PC-9 (cell line): Measurements from ENCODE around the gene ZNF646. TPM values are rescaled to one million over a fixed set of nuclear protein-coding genes. Genes with fewer than 3 reads are reported as not detected.
A peak's percentile ranks its signal among the peaks of the same experiment; 100 is the strongest.

Source experiments
- BruUV-seq: library from RNA; stranded (reverse); fragments of 400-500 nt; replicated peaks from 2 replicates; lab custom pipeline; 2021; lab: Mats Ljungman, UMichigan
- CTCF ChIA-PET: fragments of 300-600 bp; sonication (Branson Sonifier 250); formaldehyde crosslinking; loops from one replicate; lab custom pipeline; 2022; ENCODE audit warnings: antibody characterized with exemption; lab: Charles Lee
- POLR2A ChIA-PET: fragments of 300-600 bp; sonication (Branson Sonifier 250); formaldehyde crosslinking; loops from one replicate; lab custom pipeline; 2022; ENCODE audit warnings: antibody characterized with exemption; ENCODE audit not compliant: unreplicated experiment; lab: Charles Lee
- DNase-seq, 2 experiments: peaks; one replicate each; pipeline versions ENCODE4 v3.0.0 to v3.0.0-alpha.2; 2015 to 2022; ENCODE audit warnings: mixed read lengths in 1 of 2
- H2AFZ ChIP-seq: fragments of 200-600 bp; sonication (generic); 2 replicates; pipeline ENCODE4 v1.8.1; 2017; ENCODE audit warnings: antibody characterized with exemption
- H3F3A ChIP-seq: fragments of 200-600 bp; sonication (generic); 2 replicates; pipeline ENCODE4 v1.8.1; 2017; ENCODE audit warnings: antibody characterized with exemption, mild to moderate bottlenecking, low read depth; ENCODE audit not compliant: insufficient read depth
- H3K27ac ChIP-seq: fragments of 200-600 bp; sonication (generic); 2 replicates; pipeline ENCODE4 v1.6.1; 2016; ENCODE audit warnings: mixed run types
- H3K27me3 ChIP-seq: fragments of 200-600 bp; sonication (generic); 2 replicates; pipeline ENCODE4 v1.6.1; 2016; ENCODE audit warnings: low read depth, mixed run types; ENCODE audit not compliant: insufficient read depth
- H3K36me3 ChIP-seq: fragments of 200-600 bp; sonication (generic); 2 replicates; pipeline ENCODE4 v1.6.1; 2016; ENCODE audit warnings: low read depth, mixed run types
- H3K4me1 ChIP-seq: fragments of 200-600 bp; sonication (generic); replicated peaks from 2 replicates; pipeline ENCODE4 v1.6.1; 2016; ENCODE audit warnings: mixed run types; ENCODE audit not compliant: insufficient read depth
- H3K4me2 ChIP-seq: fragments of 200-600 bp; sonication (generic); 2 replicates; pipeline ENCODE4 v1.6.1; 2017; ENCODE audit warnings: mixed run types
- H3K4me3 ChIP-seq: fragments of 200-600 bp; sonication (generic); 2 replicates; pipeline ENCODE4 v1.6.1; 2016; ENCODE audit warnings: mixed run types
- H3K79me2 ChIP-seq: fragments of 200-600 bp; sonication (generic); 2 replicates; pipeline ENCODE4 v1.6.1; 2017; ENCODE audit warnings: low read depth, mixed run types
- H3K9me2 ChIP-seq: fragments of 200-600 bp; sonication (generic); 2 replicates; pipeline ENCODE4 v1.8.1; 2017; ENCODE audit warnings: mild to moderate bottlenecking; ENCODE audit not compliant: insufficient read depth
- H3K9me3 ChIP-seq: fragments of 200-600 bp; sonication (generic); 2 replicates; pipeline ENCODE4 v1.8.1; 2016; ENCODE audit warnings: low read depth; ENCODE audit not compliant: insufficient read depth
- H4K20me1 ChIP-seq: fragments of 200-600 bp; sonication (generic); 2 replicates; pipeline ENCODE4 v1.8.1; 2017; ENCODE audit not compliant: insufficient read depth
- CTCF ChIP-seq: fragments of 200-600 bp; sonication (generic); conservative IDR thresholded peaks from 2 replicates; pipeline ENCODE4 v1.6.1; 2017; ENCODE audit warnings: mixed run types, antibody characterized with exemption, mild to moderate bottlenecking, moderate library complexity
- EZH2 ChIP-seq: fragments of 200-600 bp; sonication (generic); IDR thresholded peaks from 2 replicates; pipeline ENCODE4 v1.8.0; 2017; ENCODE audit warnings: antibody characterized with exemption, low read depth
- intact Hi-C: fragments of 100-400 bp; cut with micrococcal nuclease; formaldehyde crosslinking; loops from one replicate; pipeline ENCODE4 v1.10.0; 2022; ENCODE audit not compliant: unreplicated experiment
- total RNA-seq: library from RNA; stranded (reverse); gene quantifications from 2 replicates; pipeline ENCODE4 v1.2.3, GENCODE V29; 2021

The ZNF646 gene
- total RNA-seq, 1 experiment from 2014 or later = 25.4 TPM

DNA sequence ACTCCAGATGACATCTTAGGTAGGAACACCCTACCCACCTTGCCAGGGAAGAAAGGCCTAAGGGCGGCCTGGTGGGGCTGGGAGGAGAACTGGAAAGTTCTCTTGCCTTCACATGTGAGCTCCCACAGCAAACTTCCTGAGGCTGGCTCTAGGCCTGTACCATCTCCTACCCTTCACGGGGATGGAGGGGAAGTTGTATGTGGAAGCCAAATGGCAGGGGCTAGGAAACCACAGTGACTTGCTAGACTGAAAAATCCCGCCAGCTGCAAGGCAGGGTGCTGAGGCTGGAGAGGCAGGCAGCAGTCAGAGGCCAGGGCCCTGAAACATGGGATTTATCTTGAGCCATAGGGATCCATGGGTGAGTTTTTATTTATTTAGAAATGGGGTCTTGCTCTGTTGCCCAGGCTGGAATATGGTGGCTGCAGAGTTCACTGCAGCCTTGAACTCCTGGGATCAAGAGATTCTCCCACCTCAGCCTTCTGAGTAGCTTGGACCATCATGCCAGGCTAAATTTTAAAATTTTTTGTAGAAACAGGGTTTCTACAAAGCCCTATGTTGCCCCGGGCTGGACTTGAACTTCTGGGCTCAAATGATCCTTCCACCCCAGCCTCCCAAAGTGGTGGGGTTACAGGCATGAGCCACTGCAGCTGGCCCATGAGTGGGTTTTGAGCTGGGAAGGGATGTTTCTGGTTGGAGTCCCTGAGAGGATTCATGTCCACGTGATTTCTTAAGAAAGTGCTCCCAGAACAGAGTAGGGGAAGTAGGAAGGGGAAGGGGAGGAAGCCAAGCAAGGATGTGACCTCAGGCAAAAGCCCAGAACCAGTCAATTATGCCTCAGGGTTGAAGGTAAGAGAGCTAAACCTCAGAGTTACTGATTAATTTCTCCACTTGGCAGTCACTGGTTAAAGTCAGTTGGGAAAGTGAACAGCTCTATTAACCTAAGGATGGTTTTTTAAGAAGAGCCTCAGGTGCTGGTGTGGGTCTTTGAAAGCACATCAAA is 39.2 kb downstream of the ZNF646 start:
- Histone ChIP-seq H3K36me3 (no peaks in the 10 kb centered on the region; the same call in 1 of the 2 replicates), H2AFZ (no peak overlapping the region), H3K9me3 (no peaks in the 10 kb centered on the region), H3K79me2 (peaks cover 32% of the 10 kb centered on the region), H3K27ac (0 out of 2 replicates have a peak overlapping the region, but pooled peaks have one; percentile 31), H3K9me2 (no peaks in the 10 kb centered on the region), H3K4me2 (no peak overlapping the region), H3K27me3 (no peaks in the 10 kb centered on the region), H4K20me1 (no peaks in the 10 kb centered on the region), H3K4me3 (no peak overlapping the region), H3F3A (peaks cover 31% of the 10 kb centered on the region), H3K4me1 (peaks cover 9% of the 10 kb centered on the region)
- POLR2A ChIA-PET = interaction anchor here (0.6 to 1.4 kb wide), 5 partner anchors 23 to 106 kb away, joined by 4 to 11 read pairs (median 6); partner anchors contain the start of genes ZNF646 and ZNF668
- CTCF ChIA-PET = interaction anchor here (0.6 kb wide), 1 partner anchor 95 kb away, joined by 3 read pairs; no protein-coding TSS in a partner anchor
- intact Hi-C loops = no loop called here
- BruUV-seq = no TSS peak
- TF ChIP-seq EZH2 (no peak), CTCF (no peak)
- no peak for DNase-seq

GRCh38 chr16:31114468-31114867 is 40.2 kb downstream of the ZNF646 start:
- Histone ChIP-seq H2AFZ (no peak overlapping the region), H3K27me3 (no peaks in the 10 kb centered on the region), H3K4me2 (no peak overlapping the region), H3K9me2 (no peaks in the 10 kb centered on the region), H3K27ac (no peak overlapping the region), H3K4me3 (no peak overlapping the region), H3K36me3 (peaks cover 6% of the 10 kb centered on the region; the same call in 1 of the 2 replicates), H3K4me1 (peaks cover 14% of the 10 kb centered on the region), H3F3A (peaks cover 37% of the 10 kb centered on the region), H3K79me2 (peaks cover 30% of the 10 kb centered on the region), H3K9me3 (no peaks in the 10 kb centered on the region), H4K20me1 (no peaks in the 10 kb centered on the region)
- TF ChIP-seq EZH2 = no peak
- no peak for TF ChIP-seq CTCF
- no peak for DNase-seq
- CTCF ChIA-PET = no interaction called here
- POLR2A ChIA-PET = interaction anchor here (0.6 to 1.4 kb wide), 2 partner anchors 40 to 69 kb away, joined by 11 to 19 read pairs; partner anchors contain the start of genes ZNF646 and ZNF668
- no TSS peak for BruUV-seq
- intact Hi-C loops = no loop called here
